IPS-NIHi7 (cell line): ENCODE measurements around the gene SYNDIG1L.
A peak's percentile ranks its signal among the peaks of the same experiment; 100 is the strongest.
"Not testable (repeated sequence)": the region's sequence is repeated elsewhere in the genome, so short reads cannot be mapped to it uniquely, and the experiment has no call there.

ENCODE experiments used
- DNase-seq: peaks from one replicate; pipeline ENCODE4 v3.0.0; 2012; ENCODE audit warnings: mixed read lengths; ENCODE audit errors: extremely low spot score

Gene SYNDIG1L

DNA sequence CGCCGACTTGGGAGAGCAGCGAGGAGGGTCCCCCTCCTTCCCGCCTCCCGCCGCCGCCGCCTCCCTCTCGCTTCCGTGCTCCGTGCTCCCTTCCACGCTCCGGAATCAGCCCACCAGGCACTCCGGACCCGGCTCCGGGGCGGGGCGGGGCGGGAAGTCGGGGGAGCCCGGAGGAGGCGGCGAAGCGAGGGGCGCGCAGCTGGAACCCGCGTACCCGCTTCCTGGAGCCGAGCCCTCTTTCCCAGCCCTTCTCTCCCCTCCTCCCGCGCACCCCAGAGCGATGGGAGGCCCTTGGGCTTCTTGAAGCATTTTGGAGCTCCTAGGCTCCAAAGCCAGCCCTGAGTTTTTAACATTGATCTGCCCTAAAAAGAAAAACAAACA, at the start of gene SYNDIG1L:
Gene SYNDIG1L, minus strand, starts transcription at position 9 of the 381 bp plus-strand sequence. CDS start 16,466 bp downstream, outside the sequence.
- DNase-seq: no peak

DNA sequence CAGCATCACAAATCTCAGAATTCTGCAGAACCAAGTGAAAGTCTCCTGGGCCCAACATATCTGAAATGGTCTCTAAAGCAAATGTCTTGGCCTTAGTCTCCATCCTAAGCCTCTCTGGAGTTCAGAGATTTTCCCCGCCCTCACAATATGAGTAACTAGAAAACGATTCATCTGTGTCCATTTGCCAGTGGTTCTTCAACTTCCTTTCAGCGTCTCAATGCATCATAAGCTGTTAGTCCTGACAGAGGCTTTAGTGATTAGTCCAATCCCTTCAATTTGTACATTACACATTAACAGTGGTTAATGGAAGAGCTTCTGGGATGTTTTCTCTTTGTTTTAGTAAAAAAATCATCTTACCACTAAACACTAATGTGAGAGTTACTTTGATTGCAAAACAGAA, 49.7 kb upstream of the SYNDIG1L start:
- DNase-seq: no peak

DNA sequence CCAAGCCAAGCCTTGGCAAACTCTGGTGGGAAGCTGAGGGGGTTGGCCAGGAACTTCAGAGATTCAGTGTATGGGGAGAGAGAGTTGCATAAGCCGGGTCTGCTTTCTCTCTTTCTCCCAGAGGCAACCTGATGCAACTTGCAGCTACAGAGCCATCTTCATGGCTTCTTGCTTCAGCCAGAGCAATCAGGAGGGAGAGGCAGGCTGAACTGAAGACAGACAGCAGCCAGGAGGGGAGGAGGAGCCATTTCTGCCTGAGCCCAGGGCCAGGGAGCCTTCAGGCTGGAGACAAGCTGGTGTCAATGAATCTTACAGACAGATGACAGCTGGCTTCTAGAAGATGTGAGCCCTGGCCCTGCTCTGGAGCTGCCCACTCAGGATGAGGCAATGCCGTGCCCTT, 48.4 kb upstream of the SYNDIG1L start:
- no peak for DNase-seq

DNA sequence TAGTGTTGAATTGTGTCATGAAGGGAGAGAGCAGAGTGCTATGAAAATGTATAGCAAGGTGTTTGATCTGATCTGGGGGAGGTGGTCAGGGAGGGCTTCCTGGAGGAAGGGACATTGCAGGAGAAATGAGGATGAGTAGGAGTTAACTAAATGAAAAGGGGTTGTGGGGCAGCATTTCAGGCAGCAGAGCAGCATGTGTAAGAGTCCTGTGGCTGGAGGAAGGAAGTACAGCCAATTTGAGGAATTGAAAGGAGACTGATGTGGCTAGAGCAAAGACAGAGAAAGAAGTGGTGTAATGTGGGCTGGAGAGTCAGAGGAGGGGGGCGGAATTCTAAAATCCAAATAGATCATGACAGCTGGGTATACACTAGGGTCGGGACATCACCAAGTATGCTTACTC, 46.6 kb upstream of the SYNDIG1L start:
- no peak for DNase-seq

DNA sequence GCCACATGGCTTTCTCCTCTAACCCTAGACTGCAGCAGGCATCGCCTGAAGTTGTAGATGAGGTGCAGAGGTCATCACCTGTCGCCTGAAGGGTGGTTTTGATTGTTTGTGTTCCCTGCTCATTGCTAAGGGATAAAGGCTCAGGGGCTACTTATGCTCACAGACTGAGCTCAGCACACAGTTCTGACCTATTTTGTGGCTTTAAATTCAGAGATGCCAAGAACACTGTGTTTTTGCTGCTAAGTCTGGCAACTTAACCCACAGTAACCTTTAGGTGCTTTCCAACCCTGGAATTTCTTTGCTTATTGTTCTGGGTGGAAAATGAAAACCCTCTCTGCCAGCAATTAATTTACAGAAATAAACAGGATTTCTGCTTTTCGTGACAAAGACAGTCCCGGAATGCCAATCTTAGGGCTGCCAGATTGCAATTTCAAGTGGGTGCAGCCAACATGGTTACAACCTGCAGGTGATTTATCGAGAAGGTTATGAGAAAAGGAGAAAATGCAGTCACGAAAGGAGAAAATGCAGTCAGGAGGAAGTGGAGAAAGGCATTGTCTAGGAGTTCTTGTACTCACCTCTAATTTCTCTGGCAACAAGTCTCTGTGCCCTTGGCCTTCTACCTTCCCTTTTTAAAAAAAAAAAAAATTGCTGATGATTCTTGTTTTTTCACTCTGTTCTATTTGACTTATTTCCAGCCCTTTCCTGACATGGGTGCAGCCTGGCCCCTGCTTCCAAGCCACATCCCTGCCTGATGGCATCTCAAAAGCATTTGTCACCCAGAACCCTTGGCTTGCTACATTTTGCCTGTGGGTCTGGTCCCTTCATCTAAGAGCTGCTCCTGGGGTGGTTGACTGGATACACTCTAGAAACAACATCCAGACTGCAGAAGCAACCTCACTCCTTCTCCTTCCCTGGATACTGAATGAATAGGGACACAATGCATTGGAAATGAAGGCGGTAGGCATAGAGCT, 43.8 kb upstream of the SYNDIG1L start:
- no peak for DNase-seq

DNA sequence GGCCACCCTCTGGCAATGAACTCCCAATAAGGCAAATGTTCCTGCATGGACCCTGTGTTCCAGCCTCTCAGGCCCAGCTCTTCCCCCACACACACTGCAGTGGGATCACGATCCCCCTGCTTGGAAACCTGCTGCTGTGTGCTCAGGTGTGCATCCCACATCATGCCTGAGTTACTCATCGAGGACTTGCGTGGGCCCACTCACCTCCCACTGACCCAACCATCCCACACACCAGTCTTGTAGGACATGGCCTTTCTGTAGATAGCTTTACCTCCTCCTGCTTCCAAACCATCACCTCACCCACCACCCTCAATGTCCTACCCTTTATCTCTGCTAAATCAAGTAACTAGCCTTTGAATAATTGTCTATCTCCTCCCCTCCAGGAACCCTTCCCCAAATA, 42.5 kb upstream of the SYNDIG1L start:
- no peak for DNase-seq

DNA sequence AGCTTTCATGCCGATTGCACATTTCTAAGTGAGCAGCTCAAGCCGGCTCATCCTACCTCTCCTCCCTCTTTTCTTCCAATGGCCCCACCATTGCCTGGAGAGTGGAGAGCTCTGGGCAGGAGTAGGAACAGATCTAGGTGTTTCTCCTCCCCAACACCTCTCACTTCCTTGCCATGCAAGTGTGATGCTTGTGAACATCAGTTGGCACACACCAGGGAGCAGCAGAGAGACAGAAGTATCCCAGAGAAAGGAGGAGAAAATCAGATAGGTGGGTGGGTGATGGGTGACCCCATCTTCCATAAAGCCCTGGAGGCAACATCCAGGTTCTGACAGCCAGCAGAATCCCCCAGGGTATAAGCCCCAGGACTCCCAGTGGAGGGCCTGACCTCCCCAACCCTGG, 39.3 kb upstream of the SYNDIG1L start:
- DNase-seq: no peak

DNA sequence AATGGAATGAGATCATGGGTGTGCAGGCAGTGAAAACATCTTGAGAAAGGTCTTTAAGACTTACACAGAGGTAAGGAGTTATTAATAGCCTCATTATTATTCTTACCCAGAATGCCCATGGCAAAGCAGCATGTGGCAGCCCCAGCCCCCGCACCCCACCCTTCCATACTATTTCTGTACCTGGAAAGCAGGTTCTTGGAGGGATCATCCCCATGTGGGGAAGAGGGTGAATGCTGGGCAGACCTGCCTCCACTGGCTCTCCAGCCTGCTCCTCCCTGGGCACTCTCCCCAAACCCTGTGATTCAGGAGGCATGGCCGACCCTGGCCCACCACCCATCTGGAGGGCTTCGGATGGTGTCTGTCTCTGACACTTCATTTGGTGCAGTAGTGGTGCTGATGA, 38.8 kb upstream of the SYNDIG1L start:
- DNase-seq: no peak

DNA sequence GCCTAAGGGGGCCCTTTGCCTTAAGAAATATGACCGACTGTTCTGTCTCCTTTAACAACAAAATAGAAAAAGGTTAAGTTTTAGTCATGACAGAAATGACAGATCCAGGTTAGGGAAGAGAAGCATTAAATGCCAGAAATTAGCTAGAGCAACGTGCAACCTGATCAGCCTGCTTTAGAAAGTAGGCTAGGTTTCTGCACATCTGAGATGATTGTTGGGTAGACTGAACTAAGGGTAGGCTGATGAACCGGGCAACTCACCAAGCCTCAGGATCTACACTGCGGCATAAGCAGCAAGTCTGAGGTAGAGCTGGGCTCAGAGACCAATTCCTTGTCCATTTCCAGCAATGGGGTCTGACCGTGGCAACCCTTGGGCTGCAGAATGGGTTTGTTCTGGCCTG, 37.7 kb upstream of the SYNDIG1L start:
- DNase-seq: no peak

DNA sequence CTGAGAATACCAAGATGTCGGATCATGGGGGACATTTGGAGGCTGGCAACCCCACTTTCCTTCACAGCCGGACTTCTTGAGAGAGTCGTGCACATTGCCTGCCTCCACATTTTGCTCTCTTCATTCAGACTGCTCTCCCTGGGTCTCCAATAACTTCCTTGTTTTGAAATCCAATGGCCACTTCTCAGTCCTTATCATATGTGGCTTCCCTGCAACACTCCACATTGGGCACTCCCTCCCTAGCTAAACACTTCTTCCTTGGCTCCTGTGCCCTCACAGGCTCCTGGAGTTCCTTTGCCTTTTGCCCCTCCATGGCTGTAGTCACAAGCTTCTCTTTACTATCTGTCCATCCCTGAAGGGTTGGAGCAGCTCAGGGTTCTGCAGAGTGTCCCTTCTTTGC, 37.0 kb upstream of the SYNDIG1L start:
- no peak for DNase-seq

DNA sequence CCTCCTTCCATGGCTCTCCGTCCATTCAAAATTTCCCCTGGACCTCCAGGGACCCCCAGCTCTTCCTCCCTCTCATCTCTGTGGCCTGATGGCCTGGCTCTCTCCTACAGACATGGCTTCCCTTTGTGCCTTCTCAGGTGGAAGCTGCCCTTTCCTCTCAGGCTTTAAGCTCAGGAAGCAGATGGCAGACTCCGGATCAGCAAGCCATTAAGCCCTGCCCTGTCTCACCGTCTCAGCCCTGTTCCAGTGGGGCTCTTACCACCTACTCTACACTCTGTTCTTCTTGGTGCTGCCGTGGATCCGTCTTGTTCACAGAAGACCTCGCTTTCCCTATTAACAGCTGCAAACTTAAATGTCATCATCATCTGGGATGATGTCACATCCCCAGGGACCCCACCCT, 34.0 kb upstream of the SYNDIG1L start:
- DNase-seq: no peak

DNA sequence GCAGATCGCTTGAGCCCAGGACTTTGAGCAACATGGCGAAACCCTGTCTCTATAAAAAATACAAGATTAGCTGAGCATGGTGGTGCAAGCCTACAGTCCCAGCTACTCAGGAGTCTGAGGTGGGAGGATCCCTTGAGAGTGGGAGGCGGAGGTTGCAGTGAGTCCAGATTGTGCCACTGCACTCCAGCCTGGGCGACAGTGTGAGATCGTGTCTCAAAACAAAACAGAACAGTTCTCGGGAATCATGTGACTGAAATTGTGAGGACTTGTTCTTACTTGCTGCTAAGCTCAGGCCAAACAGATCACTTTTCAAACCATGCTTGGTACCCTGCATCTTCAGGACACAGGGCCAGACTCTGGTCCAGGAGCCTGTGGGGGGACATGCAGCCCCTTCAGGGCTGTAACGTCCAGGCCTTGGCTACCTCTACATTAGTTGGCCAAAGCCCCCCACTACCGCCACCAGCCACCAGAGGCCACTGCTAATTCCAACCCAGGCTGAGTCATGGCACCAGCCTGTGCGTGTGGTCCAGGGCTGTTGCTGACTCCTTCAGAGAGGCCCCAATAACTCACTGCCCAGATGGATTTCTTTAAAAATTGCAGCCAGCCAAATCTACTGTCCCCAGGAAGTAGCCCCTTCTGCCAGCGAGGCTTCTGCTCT, 33.4 kb upstream of the SYNDIG1L start:
- DNase-seq: peak; percentile 84

DNA sequence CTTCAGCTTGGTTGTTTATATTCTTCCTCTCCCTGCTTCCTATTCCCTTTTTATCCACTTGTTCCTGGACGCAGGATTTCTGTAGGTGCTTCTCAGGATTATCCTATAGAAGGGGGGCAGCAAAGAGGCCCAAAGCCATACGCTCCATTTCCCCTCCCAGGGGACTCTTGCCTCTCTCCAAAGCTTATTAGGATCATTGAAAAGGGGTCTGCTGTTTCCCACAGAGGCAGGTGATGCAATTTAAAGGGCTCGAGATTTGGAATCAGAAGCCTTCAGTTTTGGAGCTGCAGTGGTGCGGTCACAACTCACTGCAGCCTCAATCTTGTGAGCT, 31.5 kb upstream of the SYNDIG1L start:
- DNase-seq: no peak

DNA sequence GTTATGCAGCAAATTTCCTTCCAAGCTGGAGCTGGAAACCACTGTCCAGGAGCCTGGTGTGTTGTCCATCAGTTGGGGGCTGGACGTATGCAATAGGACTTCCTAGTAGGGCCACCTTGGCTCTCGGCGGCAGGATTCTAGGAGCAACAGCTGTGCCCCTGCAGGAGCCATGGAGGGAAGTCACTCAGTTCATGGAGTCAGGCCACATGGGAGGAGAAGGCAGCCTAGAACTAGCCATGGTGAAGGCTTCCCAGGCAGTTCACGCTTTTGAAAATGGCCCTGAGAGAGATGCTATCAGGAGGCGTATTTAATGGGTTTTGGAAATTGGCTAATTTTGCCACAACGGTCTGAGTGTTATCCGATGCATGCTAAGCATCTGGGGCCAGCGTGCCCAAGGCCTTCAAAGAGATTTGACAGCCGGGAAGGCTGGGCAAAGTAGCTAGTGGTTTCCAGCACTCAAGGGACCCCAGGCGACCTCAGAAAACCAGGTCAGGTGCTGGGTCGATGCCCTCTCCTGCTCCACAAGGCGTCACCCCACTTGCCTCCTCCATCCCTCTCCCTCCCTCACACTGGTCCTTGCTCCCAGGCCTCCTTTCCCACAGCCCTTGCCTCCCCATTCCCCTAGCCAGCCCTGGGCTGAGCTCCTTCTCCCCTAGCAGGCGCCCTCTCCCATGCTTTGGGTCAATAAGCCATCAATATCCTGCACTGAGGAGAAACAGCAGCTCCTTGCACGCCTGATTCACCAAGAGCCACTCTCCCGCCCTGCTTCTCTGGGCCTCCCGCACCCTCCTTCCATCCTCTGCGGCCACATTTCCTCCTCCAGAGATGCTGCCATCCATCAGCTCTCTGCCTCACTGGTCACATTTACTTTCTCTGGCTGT, 30.9 kb upstream of the SYNDIG1L start:
- DNase-seq: no peak

DNA sequence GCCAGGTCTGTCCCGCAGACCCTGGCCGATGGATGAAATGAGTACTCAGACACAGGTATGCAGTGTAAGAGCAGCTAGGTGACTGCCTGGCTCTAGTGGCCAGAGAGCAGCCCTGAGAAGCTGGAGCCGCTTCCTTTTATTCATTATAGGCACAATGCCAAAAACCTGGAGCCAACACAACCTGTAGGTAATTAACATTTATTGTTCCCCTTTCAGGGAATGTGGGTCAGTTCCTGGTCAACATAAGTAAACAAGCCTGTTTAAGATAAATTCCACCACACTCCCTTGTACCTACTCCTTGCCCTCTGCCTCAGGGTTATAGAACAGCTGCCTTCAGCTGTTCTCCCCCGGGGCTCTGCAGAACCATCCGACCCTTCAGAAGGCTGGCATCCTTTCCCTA, 28.4 kb upstream of the SYNDIG1L start:
- not testable (repeated sequence) for DNase-seq

DNA sequence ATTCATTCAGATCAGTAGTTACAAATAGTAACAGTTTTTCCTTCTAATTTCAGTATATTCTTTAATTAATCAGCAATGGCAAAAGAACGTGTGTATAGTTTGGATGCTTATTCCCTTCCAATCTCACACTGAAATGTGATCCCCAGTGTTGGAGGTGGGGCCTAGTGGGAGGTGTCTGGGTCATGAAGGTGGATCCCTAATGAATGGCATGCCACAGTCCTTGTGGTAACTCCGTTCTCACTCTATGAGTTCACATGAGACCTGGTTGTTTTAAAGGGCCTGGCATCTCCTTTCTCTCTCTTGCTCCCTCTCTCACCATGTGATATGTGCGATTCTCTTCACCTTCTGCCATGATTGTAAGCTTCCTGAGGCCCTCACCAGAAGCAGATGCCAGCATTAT, 18.9 kb upstream of the SYNDIG1L start:
- DNase-seq: no peak

DNA sequence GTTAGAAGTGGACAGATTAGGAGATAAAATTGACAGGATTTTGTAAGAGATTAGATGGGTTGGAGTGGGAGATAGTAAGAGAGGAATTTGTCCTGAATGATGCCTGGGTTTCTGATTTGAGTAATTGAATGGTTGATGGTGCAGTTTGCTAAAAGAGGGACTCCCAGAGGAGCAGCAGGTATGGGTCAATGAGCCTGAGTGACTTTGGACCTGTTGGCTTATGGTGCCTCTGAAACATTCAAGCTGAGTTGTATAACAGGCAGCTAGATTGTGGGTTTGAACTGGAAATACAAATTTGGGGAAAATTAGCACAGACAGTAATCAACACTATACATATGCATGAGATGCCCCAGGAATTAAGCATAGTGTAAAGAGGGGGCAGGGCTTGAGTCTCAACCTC, 16.7 kb upstream of the SYNDIG1L start:
- DNase-seq: no peak

DNA sequence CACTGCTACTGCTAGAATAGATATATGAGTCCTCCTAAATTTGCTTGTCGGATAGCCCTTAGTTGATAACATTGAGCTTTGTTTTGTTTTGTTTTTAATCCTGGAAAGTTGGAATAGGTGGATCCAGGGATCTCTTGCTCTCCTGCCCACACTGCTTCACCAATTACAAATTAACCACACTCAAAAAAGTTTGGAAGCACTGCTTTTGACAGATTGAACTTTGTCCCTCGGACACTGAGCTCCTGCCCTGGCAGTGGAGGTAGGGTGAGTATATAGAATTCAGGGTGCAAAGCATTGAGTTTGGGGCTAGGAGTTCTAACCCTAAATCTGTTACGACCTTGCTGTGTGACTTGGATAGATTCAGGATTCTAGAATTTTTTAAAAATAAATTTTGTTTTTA, 15.1 kb upstream of the SYNDIG1L start:
- no peak for DNase-seq

DNA sequence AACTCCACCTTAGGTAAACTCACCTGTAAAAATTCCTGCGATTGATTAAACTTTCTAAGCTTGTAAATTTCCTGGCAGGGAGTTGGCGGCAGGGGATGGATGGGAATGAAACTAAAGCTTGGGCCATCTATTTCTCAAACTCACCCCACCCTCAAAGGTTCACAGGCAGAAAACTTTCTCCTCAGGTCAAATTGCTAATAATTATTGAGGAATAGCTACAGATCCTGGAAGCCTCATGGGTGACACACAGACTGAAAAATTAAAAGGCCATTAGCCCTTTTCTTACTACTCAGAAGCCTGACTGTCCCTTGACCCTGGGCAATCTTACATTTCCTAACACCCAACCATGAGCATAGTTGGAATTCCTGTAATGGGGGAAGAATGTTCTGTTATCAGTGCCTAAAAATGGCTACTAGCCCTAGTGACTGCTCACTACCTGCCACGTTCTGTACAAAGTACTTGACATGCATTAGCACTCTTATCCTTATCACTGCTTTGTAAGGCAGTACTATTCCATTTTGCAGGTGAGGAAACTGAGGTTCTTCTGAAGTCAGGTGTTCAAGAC, 12.4 kb upstream of the SYNDIG1L start:
- no peak for DNase-seq

DNA sequence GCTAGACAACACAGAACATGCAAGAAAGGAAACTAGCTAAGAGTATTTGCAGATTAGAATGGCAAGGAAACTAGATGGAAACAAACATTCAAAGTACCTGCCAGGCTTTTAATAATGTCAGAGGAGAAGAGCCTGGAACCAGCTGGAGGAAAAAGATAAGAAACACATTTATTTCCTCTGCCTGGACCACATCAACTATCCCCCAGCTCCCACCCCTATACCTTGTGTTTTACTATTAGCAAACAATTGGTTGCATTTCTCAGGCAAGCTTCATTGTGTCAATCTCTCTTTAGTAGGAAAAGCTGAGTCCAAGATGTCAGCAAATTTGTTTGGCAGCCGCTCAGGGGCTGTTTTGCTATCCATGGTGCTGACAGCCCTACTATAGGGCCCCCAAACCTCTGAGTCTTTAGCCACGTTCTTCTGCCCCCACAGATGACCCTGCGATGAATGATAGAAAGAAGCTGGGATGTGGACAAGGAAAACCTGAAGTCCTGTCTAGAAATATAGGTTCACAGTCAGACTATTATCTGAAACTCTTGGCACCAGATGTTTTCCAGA, 11.6 kb upstream of the SYNDIG1L start:
- peak; percentile 67 for DNase-seq

DNA sequence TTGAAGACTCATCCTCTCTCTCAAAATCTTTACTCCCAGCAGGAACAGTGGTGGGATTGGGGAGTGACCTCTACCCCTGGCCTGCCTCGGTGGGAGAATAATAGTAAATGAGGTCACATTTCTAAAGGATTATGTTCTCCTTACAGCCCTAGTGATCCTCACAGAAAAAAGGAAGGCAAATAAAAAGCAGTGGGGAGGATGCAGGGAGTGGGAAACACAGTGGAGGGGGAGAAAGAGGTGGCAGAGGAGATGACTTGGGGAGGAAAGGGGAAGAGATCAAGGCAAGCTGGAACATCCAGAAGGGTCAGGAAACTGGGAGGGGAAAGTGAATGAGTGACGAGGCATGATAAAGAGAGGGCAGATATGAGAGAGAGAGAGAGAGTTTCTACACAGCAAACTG, 8.3 kb upstream of the SYNDIG1L start:
- no peak for DNase-seq

DNA sequence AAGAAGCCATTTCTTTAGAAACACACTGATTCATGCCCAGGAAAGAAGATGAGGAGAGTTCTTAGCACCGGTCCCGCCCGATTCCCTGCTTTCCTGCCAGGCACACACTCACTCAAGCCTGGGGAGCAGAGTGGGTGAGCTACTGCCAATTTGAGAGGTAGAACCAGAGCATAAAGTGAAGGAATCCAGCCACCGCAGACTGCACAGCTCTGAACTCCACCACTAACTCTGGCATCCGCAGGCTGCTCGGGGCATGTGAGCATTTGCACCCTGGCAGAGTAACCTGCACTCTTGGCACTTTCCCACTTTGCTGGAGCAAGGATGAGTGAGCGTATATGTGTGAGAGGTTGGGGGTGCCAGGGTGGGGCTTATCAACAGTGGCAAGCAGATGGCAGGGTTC, 4.0 kb upstream of the SYNDIG1L start:
- no peak for DNase-seq
